Gastroesophageal sphincter (tissue), 3 donors: ENCODE data around the gene ZNF385B.

Source experiments
- EP300 ChIP-seq: sonication (generic); formaldehyde crosslinking; IDR thresholded peaks from one replicate; pipeline ENCODE4 v1.6.1; 2017; ENCODE audit warnings: antibody characterized with exemption, mild to moderate bottlenecking
- POLR2A ChIP-seq, 2 donors: fragments of 450-650 bp; IDR thresholded peaks; one replicate each; pipeline ENCODE4 v1.6.1; 2017; ENCODE audit warnings: antibody characterized with exemption in 2 of 2, mild to moderate bottlenecking in 2 of 2, moderate library complexity in 1 of 2
- POLR2AphosphoS5 ChIP-seq: sonication (generic); formaldehyde crosslinking; IDR thresholded peaks from one replicate; pipeline ENCODE4 v1.6.1; 2017; ENCODE audit warnings: antibody characterized with exemption
- TF ChIP-seq, protein P1 (sequence below), 4 experiments: fragments of 200-600 bp in 2 of 4; fragments of 450-650 bp in 2 of 4; sonication (generic) in 1 of 4; IDR thresholded peaks; one replicate each; pipeline ENCODE4 v1.5.1; 2017 to 2019; ENCODE audit warnings: antibody characterized with exemption in 4 of 4, mild to moderate bottlenecking in 2 of 4, moderate library complexity in 2 of 4

DNA sequence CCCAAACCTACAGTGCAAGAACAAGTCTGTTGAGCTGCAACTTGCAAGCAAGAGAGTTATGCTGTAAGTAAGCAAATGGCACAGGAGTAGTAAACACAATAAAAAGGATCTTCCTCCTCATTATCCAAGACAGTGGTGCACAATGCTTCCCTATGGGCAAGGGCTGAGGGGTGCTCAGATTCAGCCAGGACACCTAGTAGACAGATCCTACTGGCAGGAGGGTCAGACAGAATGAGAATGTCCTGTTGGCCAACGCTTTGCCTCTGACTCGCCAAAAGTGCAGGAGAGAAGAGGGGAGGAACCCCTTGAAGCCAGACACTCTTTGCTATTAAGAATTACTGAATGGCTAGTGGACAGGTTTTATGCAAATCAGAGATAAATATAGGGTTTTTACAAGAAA lies 316.4 kb downstream of the ZNF385B start:
- TF ChIP-seq, protein P1, sequence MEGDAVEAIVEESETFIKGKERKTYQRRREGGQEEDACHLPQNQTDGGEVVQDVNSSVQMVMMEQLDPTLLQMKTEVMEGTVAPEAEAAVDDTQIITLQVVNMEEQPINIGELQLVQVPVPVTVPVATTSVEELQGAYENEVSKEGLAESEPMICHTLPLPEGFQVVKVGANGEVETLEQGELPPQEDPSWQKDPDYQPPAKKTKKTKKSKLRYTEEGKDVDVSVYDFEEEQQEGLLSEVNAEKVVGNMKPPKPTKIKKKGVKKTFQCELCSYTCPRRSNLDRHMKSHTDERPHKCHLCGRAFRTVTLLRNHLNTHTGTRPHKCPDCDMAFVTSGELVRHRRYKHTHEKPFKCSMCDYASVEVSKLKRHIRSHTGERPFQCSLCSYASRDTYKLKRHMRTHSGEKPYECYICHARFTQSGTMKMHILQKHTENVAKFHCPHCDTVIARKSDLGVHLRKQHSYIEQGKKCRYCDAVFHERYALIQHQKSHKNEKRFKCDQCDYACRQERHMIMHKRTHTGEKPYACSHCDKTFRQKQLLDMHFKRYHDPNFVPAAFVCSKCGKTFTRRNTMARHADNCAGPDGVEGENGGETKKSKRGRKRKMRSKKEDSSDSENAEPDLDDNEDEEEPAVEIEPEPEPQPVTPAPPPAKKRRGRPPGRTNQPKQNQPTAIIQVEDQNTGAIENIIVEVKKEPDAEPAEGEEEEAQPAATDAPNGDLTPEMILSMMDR (IDR thresholded peaks at IDR 0.05), result no peak
- no peak for TF ChIP-seq POLR2AphosphoS5
- TF ChIP-seq POLR2A (IDR thresholded peaks at IDR 0.05), result no peak
- no peak for TF ChIP-seq EP300
